Bronchial epithelial cell (primary cell): ENCODE measurements around the gene FRMD3. TPM values are rescaled to one million over a fixed set of nuclear protein-coding genes. Genes with fewer than 3 reads are reported as not detected.
A peak's percentile ranks its signal among the peaks of the same experiment; 100 is the strongest.

Experiments used
- DNase-seq: peaks from one replicate; pipeline ENCODE4 v3.0.0-alpha.2; 2010; ENCODE audit warnings: low read depth
- FAIRE-seq: peaks from 2 replicates; lab custom pipeline; 2011; peaks lifted over from hg19 to GRCh38; lab: Jason Lieb, UNC
- H3K27me3 ChIP-seq: 2 replicates; pipeline ENCODE4 v1.5.1; 2011; ENCODE audit warnings: low read length; ENCODE audit not compliant: control insufficient read depth, insufficient read depth
- H3K36me3 ChIP-seq: 2 replicates; pipeline ENCODE4 v1.5.1; 2011; ENCODE audit warnings: low read length; ENCODE audit not compliant: control insufficient read depth, insufficient read depth
- H3K4me3 ChIP-seq: 2 replicates; pipeline ENCODE4 v1.5.1; 2011; ENCODE audit warnings: mild to moderate bottlenecking, low read depth, low read length, control low read depth
- total RNA-seq: library from RNA; depleted of rRNA; stranded (reverse); fragments of >200 nt; gene quantifications from 2 replicates; pipeline ENCODE4 v1.2.1, GENCODE V29; 2014
- TF ChIP-seq, protein P1 (sequence below): IDR thresholded peaks from 2 replicates; pipeline ENCODE4 v1.5.1; 2011; ENCODE audit warnings: mild to moderate bottlenecking, moderate library complexity, low read length, control low read depth, inconsistent platforms; ENCODE audit not compliant: insufficient read depth, severe bottlenecking

FRMD3 gene
- total RNA-seq, 1 donor from 2014 or later = under 0.01 TPM

DNA sequence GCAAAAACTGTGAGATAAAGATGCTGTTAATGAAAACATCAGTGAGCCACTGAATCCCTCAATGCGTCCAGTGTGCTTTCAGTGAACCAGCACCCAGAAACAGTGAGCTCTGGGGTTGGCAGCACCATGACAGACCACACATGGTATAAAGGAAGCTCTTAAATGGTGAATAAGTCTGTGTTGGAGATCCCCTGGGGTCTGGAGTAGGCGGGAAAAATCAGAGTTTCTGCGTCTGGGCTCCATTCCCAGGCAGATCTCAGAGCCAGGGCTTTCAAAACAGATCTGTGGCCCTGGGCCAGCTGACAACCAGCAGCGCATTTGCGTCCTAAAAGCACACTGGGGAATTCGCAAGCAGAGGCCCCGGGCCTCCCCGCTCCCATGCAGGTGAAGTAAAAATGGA lies 233.5 kb downstream of the FRMD3 start:
- Histone ChIP-seq H3K27me3 (no peaks in the 10 kb centered on the region), H3K4me3 (no peak overlapping the region), H3K36me3 (no peaks in the 10 kb centered on the region)
- TF ChIP-seq, protein P1, sequence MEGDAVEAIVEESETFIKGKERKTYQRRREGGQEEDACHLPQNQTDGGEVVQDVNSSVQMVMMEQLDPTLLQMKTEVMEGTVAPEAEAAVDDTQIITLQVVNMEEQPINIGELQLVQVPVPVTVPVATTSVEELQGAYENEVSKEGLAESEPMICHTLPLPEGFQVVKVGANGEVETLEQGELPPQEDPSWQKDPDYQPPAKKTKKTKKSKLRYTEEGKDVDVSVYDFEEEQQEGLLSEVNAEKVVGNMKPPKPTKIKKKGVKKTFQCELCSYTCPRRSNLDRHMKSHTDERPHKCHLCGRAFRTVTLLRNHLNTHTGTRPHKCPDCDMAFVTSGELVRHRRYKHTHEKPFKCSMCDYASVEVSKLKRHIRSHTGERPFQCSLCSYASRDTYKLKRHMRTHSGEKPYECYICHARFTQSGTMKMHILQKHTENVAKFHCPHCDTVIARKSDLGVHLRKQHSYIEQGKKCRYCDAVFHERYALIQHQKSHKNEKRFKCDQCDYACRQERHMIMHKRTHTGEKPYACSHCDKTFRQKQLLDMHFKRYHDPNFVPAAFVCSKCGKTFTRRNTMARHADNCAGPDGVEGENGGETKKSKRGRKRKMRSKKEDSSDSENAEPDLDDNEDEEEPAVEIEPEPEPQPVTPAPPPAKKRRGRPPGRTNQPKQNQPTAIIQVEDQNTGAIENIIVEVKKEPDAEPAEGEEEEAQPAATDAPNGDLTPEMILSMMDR = no peak
- no peak for FAIRE-seq
- DNase-seq = no peak

DNA sequence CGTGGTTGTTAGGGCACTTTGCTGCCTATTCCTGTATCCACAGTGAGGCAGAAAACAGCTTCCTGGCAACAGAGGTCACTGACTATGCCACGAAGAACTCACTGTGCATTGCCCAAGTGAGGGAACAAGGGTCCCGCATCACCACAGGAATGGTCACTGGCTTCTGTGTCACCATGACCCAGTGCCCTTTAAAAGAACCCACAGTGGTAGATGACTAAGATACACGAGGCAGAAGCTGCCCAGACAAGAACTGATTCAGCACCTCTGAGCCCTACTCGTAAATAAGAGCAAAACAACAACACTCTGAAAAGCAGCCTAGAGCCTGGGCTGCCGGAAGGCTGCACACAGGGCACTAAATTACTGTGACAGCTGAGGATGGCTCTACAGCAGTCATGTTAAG lies 238.6 kb downstream of the FRMD3 start:
- Histone ChIP-seq H3K27me3 (no peaks in the 10 kb centered on the region), H3K36me3 (no peaks in the 10 kb centered on the region), H3K4me3 (no peak overlapping the region)
- TF ChIP-seq, protein P1 = no peak
- FAIRE-seq = no peak
- DNase-seq = peak; percentile 64

DNA sequence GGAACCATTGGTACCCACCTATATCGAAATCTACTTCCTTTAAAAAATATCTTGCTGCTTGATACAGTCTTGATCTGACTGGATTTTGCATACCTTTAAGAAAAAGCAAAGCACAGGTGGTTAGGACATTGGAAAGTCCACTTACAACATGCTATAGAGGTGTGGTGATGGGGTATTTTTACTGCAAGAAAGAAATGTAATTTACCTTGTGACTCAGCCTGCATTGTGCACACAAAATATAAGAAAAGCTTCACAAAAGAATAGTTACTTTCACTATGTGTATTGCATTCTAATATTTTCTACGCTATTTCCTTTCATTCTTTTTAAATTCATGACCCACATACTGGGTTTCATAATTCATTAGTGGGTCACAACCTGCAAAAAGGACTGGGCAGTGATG lies 239.1 kb downstream of the FRMD3 start:
- H3K27me3 ChIP-seq = no peaks in the 10 kb centered on the region
- TF ChIP-seq, protein P1 = no peak
- no peaks in the 10 kb centered on the region for H3K36me3 ChIP-seq
- DNase-seq (peak; percentile 13), FAIRE-seq (no peak)
- H3K4me3 ChIP-seq = no peak overlapping the region

DNA sequence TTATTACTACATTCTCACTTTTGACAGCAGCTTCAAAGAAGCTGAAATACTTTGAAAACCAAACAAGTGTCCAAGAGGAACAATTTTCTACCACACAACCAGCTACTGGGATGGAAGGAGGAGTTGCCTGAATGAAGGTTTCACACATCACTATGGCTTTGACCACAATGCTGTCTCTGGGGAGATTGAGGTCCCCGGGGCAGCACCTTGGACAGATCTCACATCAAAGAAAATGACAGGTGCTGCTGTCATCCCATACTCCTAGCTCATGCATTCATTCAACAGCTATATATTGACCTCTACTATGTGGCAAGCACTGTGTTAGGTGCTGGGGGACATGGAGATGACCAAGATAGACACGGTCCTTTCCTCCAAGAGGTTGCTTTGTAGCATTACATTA lies 242.1 kb downstream of the FRMD3 start:
- no peak for DNase-seq
- Histone ChIP-seq H3K4me3 (no peak overlapping the region), H3K27me3 (no peaks in the 10 kb centered on the region), H3K36me3 (no peaks in the 10 kb centered on the region)
- no peak for FAIRE-seq
- TF ChIP-seq, protein P1 = no peak

DNA sequence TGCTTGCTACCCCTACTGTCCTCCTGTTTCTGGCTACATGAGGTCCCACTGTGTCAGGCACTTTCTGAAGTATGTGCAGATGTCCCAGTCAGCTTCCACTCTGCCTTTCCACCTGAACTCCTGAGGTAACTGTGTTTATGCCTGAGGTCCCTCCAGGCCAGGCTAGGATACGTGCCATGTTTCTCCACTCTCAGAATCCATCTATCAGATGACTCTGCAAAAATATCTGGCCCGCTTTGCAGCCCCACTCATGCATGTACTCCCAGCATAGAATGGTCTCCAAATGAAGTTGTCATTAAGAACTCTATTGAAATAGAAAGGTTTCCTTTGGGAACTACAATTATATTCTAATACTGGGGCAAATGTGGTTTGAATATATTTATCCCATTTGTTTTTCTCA lies 243.4 kb downstream of the FRMD3 start:
- FAIRE-seq = peak; percentile 7
- TF ChIP-seq, protein P1 = no peak

DNA sequence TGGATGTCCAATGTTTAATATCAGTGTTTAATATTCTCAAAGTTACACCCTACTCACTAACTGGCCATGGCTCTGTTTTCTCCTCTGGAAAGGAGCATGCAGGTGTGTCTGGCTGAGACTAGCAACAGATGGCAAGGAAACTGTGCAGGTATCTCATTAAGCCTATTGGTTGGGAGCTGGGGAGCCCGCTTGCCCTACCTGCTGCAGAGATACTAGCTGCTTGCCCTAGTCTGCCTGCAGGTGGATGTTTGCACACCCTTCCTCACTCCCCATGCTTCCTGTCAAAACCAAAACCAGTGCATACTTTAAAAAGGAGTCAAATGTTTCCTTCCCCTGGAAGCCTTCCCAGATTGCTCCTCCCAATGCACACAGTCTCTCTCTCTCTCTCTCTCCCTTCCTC lies 247.0 kb downstream of the FRMD3 start:
- H3K36me3 ChIP-seq = no peaks in the 10 kb centered on the region
- FAIRE-seq (no peak), DNase-seq (no peak)
- no peak overlapping the region for H3K4me3 ChIP-seq
- H3K27me3 ChIP-seq = no peaks in the 10 kb centered on the region
- TF ChIP-seq, protein P1 = no peak

More for the DNA sequence above, 243.4 kb downstream of the FRMD3 start:
- no peak for DNase-seq
- H3K27me3 ChIP-seq = no peaks in the 10 kb centered on the region
- no peak overlapping the region for H3K4me3 ChIP-seq
- H3K36me3 ChIP-seq = no peaks in the 10 kb centered on the region
